Measurements from ENCODE around the gene INVS. TPM values are rescaled to one million over a fixed set of nuclear protein-coding genes. Genes with fewer than 3 reads are reported as not detected.

Gene INVS
- total and polyA plus RNA-seq, 2 experiments from 2014 or later: 9.4 to 15.3 TPM

DNA sequence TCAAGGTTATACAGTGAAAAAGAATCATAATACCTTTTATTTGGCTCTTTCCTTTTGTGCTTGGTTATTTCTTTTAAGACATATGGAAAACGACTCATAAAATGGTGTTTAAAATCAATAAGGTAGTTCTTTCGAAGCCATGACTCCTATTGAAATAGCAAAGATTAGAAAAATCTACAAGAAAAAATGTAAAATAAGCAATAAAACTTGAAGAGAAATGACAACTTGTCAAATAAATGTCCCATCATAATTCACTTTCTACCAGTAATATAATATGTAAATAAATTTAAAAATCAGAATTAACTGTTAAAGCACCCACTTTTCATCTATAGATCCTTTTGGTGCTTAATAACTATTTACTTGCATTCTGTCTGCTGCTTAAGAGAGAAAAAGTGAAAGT is 241.2 kb downstream of the INVS start:
- Histone ChIP-seq H3K36me3 (peaks cover 3% of the 10 kb centered on the region), H3K9me3 (ENCODE audit: low read depth) (no peaks in the 10 kb centered on the region), H3K27ac (no peak overlapping the region), H3K4me1 (ENCODE audit: low read depth) (peaks cover 6% of the 10 kb centered on the region), H3K4me3 (no peak overlapping the region), H3K27me3 (no peaks in the 10 kb centered on the region)
- TF ChIP-seq, protein P1, sequence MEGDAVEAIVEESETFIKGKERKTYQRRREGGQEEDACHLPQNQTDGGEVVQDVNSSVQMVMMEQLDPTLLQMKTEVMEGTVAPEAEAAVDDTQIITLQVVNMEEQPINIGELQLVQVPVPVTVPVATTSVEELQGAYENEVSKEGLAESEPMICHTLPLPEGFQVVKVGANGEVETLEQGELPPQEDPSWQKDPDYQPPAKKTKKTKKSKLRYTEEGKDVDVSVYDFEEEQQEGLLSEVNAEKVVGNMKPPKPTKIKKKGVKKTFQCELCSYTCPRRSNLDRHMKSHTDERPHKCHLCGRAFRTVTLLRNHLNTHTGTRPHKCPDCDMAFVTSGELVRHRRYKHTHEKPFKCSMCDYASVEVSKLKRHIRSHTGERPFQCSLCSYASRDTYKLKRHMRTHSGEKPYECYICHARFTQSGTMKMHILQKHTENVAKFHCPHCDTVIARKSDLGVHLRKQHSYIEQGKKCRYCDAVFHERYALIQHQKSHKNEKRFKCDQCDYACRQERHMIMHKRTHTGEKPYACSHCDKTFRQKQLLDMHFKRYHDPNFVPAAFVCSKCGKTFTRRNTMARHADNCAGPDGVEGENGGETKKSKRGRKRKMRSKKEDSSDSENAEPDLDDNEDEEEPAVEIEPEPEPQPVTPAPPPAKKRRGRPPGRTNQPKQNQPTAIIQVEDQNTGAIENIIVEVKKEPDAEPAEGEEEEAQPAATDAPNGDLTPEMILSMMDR (IDR thresholded peaks at IDR 0.05; ENCODE audit: low read depth, low read length): no peak
- DNase-seq (ENCODE audit: low read depth in 1 of 2, low spot score in 1 of 2): no peak

GRCh38 chr9:100341889-100342288 is 242.8 kb downstream of the INVS start:
- no peaks in the 10 kb centered on the region for H3K27me3 ChIP-seq
- TF ChIP-seq, protein P1 (IDR thresholded peaks at IDR 0.05; ENCODE audit: low read depth, low read length): no peak
- H3K36me3 ChIP-seq: peaks cover 8% of the 10 kb centered on the region
- H3K9me3 ChIP-seq (ENCODE audit: low read depth): no peaks in the 10 kb centered on the region
- no peak for DNase-seq (ENCODE audit: low read depth in 1 of 2, low spot score in 1 of 2)
- no peak overlapping the region for H3K4me3 ChIP-seq
- H3K4me1 ChIP-seq (ENCODE audit: low read depth): peaks cover 6% of the 10 kb centered on the region
- H3K27ac ChIP-seq: peak overlapping the region; percentile 57

DNA sequence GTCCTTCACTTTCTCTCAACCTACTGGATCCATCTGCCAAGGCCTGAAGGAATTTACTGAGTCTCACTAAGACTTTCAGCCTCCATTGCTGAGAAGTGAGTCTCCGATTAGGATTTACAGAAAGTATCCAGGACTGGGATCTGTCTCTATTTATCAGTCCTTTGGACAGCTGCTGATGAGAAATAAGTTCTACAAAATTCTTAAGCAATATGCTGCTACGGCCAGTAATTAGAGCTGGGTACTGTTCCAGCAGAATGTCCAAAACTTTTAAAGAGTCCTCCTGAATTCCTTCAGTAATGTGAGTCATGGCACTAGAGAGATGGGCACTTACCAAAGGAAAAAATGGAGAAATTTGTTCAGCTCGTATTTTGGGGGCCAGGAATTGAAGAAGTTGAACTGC is 247.8 kb downstream of the INVS start:
- Histone ChIP-seq H3K4me3 (no peak overlapping the region), H3K9me3 (ENCODE audit: low read depth) (no peaks in the 10 kb centered on the region), H3K4me1 (ENCODE audit: low read depth) (peaks cover 25% of the 10 kb centered on the region), H3K36me3 (peaks cover 8% of the 10 kb centered on the region), H3K27me3 (no peaks in the 10 kb centered on the region), H3K27ac (peak overlapping the region; percentile 35)
- TF ChIP-seq, protein P1 (IDR thresholded peaks at IDR 0.05; ENCODE audit: low read depth, low read length): no peak
- DNase-seq (ENCODE audit: low read depth in 1 of 2, low spot score in 1 of 2): peak in 1 of 2 donors; percentile 84

GRCh38 chr9:100350188-100350587 is 251.1 kb downstream of the INVS start:
- no peak overlapping the region for H3K4me3 ChIP-seq

More at GRCh38 chr9:100350188-100350587, 251.1 kb downstream of the INVS start:
- Histone ChIP-seq H3K36me3 (peaks cover 5% of the 10 kb centered on the region), H3K27ac (no peak overlapping the region), H3K9me3 (ENCODE audit: low read depth) (no peaks in the 10 kb centered on the region), H3K4me1 (ENCODE audit: low read depth) (peaks cover 27% of the 10 kb centered on the region), H3K27me3 (no peaks in the 10 kb centered on the region)
- TF ChIP-seq, protein P1 (IDR thresholded peaks at IDR 0.05; ENCODE audit: low read depth, low read length): no peak
- no peak for DNase-seq (ENCODE audit: low read depth in 1 of 2, low spot score in 1 of 2)

Other genes starting within 250 kb of the INVS start
- 16.5 and 34.8 TPM in 2 replicates for gene STX17, start 192.6 kb upstream of the INVS start, total RNA-seq
- 20.4 and 27.4 TPM in 2 replicates for gene STX17, start 192.6 kb upstream of the INVS start, polyA plus RNA-seq
- gene ERP44, start 243 bp upstream of the INVS start, total RNA-seq: 10.0 and 15.2 TPM in 2 replicates
- 29.7 and 35.3 TPM in 2 replicates for gene ERP44, start 243 bp upstream of the INVS start, polyA plus RNA-seq

All from cardiac muscle cell (in vitro differentiated cells and primary cell).